GM19438 (cell line): ENCODE data around the gene DDX10.

Experiments used
- ATAC-seq: cut with Tn5 transposase; IDR thresholded peaks from one replicate; pipeline ENCODE4 v1.9.1; 2021; ENCODE audit warnings: low read depth; ENCODE audit not compliant: unreplicated experiment

DDX10 gene

DNA sequence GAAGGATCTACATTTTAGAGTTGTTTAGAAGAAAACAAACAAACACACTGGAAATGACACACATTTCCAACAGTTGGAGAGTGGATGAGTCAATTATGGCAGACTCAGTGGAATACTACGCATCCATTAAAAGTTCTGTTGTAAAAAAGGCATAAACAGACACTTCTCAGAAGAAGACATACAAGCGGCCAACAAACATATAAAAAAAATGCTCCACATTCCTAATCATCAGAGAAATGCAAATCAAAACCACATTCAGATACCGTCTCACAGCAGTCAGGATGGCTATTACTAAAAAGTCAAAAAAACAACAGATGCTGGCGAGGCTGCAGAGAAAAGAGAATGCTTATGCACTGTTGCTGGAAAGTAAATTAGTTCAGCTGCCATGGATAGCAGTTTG is 298.2 kb downstream of the DDX10 start:
- no peak for ATAC-seq

DNA sequence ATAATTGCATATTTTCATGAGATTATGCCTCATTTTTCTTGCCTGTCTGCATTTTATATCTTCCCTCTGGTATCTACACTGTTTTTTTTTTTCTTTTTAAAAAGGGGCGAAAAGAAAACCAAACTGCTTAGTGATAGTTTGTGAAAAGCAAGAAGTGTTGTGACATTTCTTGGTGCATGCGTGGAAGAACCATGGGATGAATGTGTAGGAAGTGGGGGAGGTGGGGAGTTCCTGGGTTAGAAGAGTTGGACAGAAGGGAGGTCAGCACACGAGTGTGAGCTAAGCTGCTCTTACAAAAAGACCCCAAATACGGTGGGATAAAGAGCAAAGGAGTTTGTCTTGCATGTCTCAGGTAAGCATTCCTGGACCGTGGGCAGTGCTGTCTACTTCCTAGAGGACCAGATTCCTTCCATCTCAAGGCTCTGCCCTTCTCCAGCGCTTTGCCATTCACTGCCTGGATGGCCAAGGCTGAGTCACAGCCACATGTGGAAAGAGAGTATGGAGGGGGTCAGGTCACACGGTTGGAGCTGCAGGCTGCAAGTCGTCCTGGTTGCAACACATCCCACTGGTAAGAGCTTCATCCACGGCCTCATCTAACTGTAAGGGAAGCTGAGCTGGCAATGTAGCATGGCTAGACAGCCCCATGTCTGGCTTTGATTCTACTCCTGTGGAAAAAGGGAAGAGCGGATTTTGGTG is 300.6 kb downstream of the DDX10 start:
- ATAC-seq = no peak

DNA sequence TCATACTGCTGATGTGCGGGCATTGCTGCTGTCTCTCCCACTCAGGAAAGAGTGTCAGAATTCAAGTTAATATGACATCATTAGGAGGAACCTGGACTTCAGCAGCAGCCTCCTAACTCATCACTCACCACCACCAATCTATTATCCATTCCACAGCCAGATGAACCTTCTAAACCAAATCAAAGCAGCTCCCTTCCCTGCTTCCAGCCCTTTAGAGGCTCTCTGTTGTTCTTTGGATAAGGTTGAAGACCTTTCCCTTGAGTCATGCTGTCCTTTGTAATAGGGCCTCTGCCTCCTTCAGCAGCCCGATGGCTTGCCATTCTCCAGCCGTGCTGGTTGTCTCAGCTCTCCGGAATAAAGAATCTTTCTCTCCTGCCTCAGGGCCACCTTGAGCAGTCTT is 301.3 kb downstream of the DDX10 start:
- no peak for ATAC-seq

DNA sequence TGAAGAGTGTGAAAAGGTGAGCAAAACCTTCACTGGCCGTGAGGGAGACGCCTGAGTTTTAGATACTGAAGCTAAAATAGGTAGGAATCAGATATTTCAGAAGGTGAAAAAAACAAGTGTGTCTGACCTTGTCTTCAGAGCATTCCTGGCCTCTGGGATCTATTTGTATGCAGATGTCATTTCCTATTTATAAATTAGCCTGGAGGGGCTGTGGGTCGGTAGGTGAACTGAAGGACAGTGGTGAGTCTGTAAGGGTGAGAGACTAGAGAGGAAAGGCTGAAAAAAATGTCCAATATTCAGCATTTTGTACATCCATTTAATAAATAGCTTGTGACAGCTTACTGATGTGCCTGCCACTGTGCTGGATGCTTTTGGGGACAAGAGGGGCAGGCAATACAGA is 302.1 kb downstream of the DDX10 start:
- no peak for ATAC-seq

DNA sequence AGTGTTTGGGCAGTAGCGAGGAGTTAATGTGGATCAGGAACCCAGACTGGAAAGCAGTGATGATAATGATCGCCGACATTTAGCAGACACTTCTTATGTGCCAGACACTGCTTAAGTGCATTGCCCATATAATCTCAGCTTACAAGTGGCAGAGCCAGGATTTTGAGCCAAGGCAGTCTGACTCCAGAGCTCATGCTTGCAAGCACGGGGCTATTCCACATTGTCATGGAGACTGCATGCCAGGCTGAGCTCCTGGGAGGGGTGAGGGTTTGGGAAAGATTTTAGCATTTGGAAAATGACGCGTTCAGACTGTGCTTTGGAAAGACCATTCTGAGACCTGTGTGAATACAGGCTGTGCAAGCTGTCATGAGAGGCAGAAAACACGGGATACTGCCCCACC is 302.7 kb downstream of the DDX10 start:
- no peak for ATAC-seq

DNA sequence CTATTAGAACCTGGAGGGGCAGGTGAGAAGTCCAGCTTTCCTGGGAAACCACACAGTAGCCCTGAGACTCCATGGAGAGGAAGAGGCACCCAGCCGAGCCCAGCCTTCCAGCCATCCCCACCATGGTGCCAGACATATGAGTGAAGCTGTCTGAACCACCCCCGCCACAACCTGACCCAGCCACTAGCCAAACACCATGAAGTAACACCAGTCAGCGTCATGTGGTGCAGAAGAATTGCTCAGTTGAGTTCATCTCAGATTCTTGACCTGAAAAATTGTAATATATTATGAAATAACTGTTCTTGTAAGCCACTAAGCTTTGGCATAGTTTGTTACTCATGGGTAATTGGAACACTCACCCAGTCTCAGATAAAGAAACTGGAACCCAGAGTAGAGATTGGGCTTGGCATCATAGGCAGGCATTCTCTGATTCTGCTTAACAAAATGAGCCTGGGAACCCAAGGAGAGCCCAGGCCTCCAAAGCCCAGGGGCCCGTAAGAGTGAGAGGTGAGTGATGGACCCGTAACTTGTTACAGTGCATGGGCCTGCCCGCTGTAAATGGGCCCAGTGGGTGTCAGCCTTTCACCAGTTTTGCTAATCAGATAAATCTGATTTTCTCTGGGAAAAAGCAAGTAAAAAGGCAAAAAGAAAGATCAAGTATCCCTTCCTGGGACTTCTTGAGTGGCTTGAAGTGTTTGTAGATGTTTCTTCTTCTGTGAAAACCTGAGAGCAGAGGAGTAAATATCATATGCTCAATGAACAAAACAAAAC is 305.5 kb downstream of the DDX10 start:
- no peak for ATAC-seq

DNA sequence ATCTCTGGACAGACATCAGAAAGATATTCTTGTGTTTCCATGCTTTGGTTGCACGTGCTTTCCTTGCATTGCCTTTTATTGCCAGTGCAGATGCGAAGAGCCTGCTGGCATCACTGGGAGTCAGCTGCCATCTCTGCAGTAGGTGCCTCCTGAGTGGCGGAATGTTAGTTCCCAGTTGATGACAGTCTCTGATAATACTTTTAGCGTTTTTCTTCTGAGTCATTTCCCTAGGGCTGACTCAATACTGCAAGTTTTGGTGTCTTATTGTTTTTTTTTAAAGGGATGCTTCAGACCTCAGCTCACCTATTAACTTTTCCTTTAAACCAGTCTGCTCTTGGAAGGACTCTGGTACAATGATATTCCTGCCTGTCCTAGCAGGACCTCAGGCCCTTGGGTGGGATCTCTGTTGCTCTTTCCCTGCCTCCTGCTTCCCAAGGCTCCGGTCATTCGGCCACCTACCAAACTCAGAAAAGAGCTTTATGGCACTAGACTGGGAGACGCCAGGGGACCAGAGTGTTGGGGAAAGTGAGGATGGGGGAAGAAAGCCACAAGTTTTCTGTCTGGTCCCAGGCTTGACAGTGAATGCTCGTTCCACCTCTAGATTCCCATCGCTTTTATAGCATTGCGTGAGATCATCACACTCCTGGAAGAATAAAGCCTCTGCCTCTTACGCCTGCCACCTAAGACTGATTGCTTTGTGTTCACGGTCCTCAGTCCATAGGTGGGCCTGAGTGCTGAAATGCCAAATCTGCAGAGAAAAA is 308.7 kb downstream of the DDX10 start:
- ATAC-seq = no peak

DNA sequence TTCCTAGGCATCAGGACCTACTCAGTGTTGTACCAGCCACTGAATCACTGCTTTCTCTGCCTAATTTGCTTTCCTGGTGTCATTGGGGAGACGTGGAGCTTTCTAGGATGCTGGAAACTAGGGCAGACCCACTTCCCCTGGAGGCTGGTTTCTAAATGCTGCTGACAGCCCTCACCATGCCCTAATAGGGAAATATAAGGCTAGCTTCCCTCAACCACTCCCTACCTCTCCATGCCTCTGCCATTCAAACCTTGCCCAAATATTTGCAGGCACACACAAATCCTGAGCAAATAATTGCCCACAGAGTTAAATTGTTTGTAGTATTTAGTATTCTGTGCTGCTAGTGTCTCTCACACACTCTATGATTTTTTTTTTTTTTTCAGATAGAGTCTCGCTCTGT is 310.2 kb downstream of the DDX10 start:
- ATAC-seq = no peak

DNA sequence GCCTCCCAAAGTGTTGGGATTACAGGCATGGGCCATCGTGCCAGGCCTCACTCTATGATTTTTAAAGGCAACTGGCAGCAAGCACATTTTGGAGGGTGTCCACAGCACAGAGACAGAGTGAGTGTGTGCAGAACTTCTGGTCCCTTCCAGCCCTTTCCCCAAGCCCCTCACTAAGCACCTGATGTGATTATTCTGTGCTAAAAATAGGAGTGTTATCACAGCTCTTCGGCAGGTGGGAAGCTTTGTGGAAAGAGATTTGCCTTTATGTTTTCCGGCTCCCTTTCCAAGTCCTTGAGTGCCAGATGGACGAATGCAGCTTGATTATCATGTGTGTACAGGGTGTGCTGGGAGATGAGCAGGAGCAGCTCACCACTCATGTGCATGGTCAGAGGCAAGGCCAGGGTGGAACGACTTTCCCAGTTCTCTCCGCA is 310.8 kb downstream of the DDX10 start:
- no peak for ATAC-seq

DNA sequence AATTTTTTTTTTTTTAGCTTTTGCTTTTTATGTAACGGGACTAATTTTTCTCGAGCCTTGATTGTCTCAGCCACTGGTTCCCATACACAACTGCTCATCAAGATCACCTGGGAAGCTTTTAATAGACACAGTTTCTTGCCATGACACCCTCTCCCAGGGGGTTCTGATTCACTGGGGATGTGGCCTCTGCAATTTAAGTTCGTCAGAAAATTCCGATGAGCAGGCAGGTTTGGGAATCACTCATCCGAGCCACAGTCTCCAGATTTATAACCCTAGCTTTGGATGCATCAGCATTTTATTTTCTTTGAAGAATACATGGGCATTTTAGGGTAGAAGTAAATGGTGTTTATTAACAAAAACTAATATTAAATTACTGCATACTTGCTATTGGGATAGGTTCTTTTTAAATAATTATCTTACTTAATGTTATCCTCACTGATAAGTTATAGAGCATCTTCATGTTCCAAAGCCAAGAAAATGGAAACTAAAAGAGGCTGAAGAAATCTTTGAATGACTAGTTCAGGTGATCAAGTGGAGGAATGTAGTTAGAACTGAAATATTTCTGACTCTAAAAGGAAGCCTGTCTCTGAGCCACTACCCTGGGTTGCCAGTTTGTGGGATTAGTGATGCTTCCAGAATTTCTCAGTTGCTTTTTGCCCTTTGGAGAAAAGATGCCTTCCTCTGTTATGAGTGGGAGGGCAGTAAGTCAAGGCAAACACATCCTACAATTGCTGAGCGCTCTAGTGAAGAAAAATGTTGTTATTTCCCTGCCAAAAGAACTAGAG is 319.0 kb downstream of the DDX10 start:
- ATAC-seq = no peak

DNA sequence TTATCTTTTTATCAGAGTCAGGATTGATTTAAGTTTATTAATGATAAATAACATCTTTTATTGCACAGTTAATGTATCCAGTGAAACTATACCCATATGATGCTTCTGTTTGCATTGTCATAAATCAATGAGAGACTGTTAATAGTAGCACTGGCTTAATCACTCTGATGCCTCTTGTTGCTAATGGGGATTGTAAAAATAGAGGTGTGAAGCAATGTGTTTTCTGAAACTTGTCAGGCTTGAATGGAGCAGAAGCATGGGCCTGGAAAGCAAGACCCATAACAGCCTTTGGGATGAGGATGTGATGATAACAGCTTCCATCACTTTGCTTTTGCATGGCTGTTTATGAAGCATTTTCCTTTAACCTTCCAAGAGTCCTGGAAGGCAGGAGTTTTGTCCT is 319.7 kb downstream of the DDX10 start:
- ATAC-seq = no peak

DNA sequence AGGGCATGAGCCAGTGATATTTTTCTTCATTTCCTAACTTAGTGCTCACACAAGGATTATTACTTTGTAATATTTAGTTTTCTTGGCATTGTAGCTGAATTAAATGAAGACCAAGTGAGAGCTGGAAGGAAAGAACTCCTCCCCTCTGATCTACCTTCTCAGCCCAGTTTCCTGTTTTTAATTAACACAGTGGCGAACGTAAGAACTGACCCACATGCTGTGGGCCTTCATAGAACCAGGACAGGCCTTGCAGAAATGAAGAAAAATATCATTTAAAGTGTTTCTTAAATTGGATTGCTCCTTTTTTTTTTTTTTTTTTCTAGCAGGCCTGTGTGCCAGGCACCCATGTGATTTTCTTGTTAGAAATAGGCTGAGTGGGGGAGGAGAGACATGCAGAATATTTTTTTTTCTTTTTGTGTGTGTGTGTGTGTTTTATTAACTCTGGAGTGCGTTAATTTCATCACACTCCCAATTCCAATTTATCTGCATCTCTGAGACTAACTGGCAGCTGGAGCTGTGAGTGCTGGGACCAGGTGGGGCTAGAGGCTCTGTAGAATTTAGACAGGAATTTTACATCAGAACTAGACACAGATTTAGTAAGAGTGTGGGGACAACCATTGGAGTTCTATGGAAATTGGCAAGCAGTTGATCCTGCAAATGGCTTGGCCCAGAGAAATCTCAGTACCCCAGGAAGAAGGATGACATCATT is 320.5 kb downstream of the DDX10 start:
- no peak for ATAC-seq

DNA sequence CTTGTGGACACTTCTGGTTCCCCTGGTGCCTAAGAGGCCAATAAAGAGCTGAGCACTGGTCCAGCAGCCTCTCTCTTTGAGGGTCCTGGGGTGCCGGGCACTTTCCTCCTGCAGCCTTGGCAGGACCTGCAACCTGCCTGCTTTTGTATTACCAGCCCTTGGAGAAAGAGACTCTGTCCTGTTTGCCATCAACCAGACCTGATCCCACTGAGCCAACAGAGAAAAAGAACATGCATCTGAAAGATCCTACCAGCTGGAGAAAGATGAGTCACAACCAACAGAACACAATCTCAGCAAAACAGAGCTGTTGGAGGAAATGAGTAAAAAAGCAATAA is 321.0 kb downstream of the DDX10 start:
- no peak for ATAC-seq
